ENCODE measurements around the gene FOXO4. TPM values are rescaled to one million over a fixed set of nuclear protein-coding genes. Genes with fewer than 3 reads are reported as not detected.

Gene FOXO4
- total RNA-seq, 1 donor from 2014 or later, result 8.2 TPM

- DNase-seq, result no peak
These were observed 5.2 kb downstream of the FOXO4 start for GRCh38 chrX:71100581-71101505.

- DNase-seq, result no peak
These were observed 6.6 kb downstream of the FOXO4 start for GRCh38 chrX:71102292-71102691.

- DNase-seq, result peak; percentile 5
These were observed 7.7 kb downstream of the FOXO4 start for GRCh38 chrX:71103110-71103983.

DNA sequence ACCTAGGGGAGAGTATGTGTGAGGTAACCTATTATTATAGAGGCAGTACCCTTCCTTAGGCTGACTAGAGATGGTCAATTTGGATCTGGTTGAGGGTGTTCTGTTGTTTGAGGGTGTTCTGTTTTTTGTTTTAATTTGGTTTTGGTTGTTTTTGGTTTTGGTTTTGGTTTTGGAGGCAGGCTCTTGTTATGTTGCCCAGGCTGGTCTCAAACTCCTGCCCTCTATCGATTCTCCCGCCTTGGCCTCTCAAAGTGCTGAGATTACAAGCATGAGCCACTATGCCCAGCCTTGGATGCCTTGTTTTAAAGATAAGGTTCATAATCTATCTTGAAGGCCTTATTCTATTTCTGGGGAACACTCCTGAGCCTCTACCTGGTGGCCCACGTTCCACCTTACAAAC lies 10.0 kb downstream of the FOXO4 start:
- no peak for DNase-seq

DNA sequence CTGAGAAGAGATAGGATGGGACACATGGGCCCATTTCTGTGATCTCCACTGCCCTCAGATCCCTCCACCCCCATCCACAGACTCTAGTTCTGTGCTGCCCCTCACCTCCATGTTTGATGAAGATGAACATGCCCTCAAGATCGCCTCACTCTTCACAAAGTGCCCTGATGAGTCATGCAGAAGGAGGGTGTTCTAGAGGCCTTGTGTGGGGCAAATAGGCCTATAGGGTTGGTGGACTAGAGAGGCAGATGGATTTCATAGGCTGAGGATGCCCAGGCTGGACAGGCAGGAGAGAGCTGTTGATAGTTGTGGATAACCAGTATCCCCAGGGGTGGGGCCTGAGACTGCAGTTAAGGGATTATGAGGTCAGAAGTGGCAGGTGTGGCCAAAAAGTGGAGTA lies 10.8 kb downstream of the FOXO4 start, which contains the start of gene CXorf65:
TSS of gene CXorf65 (minus strand) at position 314 of the 400 bp plus-strand sequence. CDS start at position 130, 184 bp downstream.
- no peak for DNase-seq

DNA sequence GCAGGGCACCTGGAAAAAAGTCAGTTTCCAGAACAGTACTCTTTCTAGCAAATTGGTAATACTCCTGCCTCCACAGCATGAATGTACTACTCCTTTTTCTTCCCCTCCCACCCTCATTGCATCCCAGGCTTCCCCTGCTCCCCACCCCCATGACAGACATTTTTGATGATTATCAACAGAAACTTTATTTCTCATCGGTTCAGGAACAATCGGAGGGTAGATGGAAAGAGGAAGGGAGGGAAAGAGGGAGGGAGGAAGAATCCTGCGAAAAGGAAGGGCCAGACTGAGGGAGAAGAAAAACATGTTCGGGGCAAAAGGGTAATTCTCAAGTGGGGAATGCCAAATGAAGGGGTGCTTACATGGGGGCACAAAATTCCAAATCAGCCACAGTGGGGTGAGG lies 11.6 kb downstream of the FOXO4 start:
- no peak for DNase-seq

- no peak for DNase-seq
These were observed 12.2 kb downstream of the FOXO4 start for GRCh38 chrX:71107762-71108360.

- no peak for DNase-seq
These were observed 13.4 kb downstream of the FOXO4 start for GRCh38 chrX:71109051-71109450.

GRCh38 chrX:71111141-71111843 lies 15.6 kb downstream of the FOXO4 start, which contains the start of gene IL2RG:
IL2RG (minus strand) TSS chrX:71111577; CDS start chrX:71111539, 38 bp downstream.
- no peak for DNase-seq

DNA sequence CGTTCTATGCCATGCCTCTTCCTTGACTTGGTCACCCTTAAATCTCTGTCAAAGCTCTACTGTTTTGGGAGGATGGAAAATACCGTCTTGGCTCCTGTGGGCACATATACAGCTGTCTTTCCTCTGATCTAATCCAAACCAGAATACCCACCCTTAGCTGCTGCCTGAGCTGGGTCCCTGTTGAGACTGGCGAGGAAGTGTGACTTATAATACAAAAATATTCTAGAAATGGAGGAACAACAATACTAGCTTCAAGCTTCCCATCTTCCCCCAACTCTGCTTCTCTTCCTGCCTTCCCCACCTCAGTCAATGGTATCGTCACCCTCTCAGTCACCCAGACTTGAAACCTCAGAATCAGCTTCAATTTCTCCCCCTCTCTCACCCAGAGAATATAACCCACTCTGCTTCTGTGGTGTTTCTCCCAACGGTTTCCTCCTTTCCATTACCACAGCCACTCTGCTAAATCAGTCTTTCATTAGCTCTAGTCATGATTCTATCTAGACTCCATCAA lies 16.3 kb downstream of the FOXO4 start:
- no peak for DNase-seq

DNA sequence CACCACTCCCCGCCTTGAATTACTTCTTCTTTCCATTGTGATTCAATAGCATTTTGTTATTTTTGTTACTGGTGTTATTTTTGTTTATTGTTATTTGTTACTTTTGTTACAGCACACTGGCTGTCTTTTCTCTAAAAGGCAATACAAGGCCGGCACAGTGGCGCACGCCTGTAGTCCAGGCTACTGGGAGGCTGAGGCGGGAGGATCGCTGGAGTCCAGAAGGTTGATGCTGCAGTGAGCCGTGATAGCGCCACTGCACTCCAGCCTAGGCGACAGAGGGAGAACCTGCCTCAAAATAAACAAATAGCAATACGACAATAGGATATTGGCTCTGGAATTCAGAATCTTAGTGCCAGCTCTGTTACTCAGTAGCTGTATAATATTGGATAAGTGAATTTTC lies 21.7 kb downstream of the FOXO4 start:
- no peak for DNase-seq

DNA sequence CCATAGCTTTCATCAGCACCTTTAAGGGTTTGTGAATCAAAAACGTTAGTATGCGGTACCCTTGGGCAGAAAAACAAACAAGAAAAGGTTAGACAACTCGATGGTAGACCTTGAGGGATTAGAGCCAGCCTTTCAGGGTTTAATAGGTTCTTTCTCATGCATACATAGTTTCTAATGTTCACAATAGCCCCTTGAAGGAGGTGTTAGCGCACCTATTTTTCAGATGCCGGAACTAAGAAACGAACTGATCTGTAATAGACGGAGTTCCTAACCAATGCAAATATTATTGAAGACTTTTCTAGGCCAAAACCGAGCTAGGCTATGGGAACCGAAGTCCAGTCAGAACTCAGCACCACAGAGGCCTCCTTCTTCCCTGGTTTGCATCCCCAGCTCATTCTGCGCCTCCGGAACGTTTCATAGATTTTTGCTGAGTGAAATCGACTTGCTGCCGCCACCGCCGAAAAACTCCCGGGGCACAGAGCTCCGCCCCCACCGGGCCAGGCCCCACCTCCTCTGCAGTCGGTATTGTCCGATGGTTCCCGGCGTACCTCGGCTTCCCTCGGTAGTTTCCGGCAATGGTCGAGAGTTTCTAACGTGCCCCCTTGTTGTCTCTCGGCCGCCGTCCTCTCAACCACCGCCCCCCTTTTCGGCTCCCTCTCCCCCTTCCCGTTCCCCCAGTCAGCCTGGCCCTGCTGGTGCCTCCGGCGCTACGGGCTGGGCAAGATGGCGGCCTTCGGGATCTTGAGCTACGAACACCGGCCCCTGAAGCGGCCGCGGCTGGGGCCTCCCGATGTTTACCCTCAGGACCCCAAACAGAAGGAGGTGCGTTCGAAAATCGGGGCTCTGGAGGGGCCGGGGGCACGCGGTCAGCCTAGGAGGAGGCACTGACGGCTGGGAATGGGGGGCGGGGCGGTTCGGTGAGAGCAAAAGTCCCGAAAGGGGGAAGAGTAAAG lies 22.7 kb downstream of the FOXO4 start, which contains the start of gene MED12:
TSS of gene MED12 (plus strand) at position 565 of the 953 bp plus-strand sequence. CDS start at position 724, 159 bp downstream.
- peak; percentile 77 for DNase-seq

DNA sequence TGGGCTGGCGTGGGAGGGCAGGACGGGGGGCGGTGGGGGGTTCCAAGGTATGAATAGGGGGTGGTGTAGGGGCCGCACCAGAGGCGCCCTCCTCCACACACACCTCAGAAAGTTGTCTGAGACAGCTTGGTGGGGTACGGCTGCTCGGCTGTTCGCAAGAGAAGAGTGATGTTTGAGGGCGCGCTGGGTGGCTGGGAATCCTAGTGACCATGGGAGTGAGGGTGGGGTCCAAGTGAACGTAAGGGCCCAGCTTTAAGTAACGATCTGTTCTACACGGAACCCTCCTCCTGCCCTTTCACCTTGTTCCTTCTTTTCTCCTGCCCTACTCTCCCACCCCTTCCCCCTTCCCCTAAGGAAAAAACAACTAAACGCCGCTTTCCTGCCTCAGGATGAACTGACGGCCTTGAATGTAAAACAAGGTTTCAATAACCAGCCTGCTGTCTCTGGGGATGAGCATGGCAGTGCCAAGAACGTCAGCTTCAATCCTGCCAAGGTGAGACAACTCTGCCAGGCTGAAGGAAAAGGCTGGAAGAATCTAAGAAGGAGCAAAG lies 23.4 kb downstream of the FOXO4 start:
- DNase-seq, result peak; percentile 38

GRCh38 chrX:71128166-71128833 lies 32.6 kb downstream of the FOXO4 start:
- no peak for DNase-seq

- DNase-seq, result peak; percentile 76
These were observed 33.5 kb downstream of the FOXO4 start for GRCh38 chrX:71128915-71129765.

DNA sequence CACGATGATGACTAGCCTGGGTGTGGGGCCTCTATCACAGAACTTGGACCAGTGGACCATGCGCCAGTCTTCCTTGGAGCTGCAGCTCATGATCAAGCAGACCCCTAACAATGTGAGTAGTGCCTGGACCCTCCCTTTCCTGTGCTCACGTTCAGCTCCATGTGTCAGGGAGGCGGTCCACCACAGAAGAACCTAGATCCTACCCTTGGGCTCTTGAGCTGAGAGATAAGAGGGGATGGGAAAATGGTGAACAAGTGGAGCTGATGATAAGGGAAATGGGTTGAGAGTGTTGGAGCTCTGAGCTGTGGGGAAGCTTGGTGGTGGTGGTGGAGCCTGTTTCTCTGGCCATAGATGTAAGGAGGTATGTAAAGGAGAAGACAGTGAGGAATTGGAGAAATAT lies 35.9 kb downstream of the FOXO4 start:
- no peak for DNase-seq

DNA sequence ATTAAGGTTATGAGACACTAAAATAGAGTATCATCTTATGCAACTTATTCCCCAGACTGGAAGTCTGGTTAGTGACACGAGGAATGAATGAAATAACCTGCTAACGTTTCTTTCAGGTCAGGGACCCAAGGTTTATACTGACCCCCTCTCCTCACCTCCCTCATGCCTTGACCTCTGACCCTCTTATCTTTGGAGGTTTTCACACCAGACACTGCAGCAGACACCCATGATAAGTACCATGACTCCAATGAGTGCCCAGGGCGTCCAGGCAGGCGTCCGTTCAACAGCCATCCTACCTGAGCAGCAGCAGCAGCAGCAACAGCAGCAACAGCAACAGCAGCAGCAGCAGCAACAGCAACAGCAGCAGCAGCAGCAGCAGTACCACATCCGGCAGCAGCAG lies 44.8 kb downstream of the FOXO4 start:
- DNase-seq, result no peak

DNA sequence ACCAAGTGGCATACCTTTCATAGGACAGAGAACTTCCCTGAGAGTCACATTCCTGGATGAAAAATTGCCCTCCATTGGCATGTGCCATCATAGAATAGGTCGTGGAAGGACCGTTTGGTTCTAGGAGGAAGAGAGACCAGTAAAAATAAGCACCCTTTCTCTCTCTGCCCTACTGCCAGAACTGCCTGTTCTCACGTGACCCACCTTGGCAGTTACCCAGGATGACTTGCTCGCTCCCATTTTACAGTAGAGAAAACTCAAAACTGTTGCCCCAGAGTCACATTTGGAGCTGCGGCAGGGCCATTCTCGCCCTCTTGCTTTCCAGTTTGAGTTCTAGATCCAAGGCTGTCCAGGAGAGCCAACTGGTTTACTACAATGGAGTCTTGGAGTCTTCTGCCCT lies 47.9 kb downstream of the FOXO4 start:
- DNase-seq, result no peak

- no peak for DNase-seq
These were observed 49.0 kb downstream of the FOXO4 start, which contains the start of gene NLGN3 for GRCh38 chrX:71144651-71145050. NLGN3 (plus strand) TSS chrX:71144841; CDS start chrX:71147750, 2,909 bp downstream.
